Kidney (tissue), 14 donors: ENCODE measurements around the gene E2F4. TPM values are rescaled to one million over a fixed set of nuclear protein-coding genes. Genes with fewer than 3 reads are reported as not detected.

Experiments
- DNase-seq, 5 donors: peaks; one replicate each; pipeline ENCODE4 v3.0.0-alpha.2; 2013 to 2020
- FAIRE-seq: peaks from 2 replicates; lab custom pipeline; 2012; peaks lifted over from hg19 to GRCh38; lab: Jason Lieb, UNC
- H3K27ac ChIP-seq, 2 donors: one replicate each; pipeline ENCODE4 v1.7.0; 2013; ENCODE audit warnings: low read depth in 2 of 2, low read length in 2 of 2, inconsistent platforms in 1 of 2
- H3K27me3 ChIP-seq: one replicate; pipeline ENCODE4 v1.7.1; 2013; ENCODE audit warnings: low read length, inconsistent platforms; ENCODE audit not compliant: control insufficient read depth, insufficient read depth
- H3K36me3 ChIP-seq, 3 donors: one replicate each; pipeline versions ENCODE4 v1.7.0 to v1.7.1; 2013; ENCODE audit warnings: low read length in 3 of 3, control low read depth in 1 of 3, inconsistent platforms in 1 of 3; ENCODE audit not compliant: insufficient read depth in 3 of 3, control insufficient read depth in 2 of 3
- H3K4me1 ChIP-seq, 3 donors: one replicate each; pipeline versions ENCODE4 v1.7.0 to v1.7.1; 2013; ENCODE audit warnings: low read length in 3 of 3, inconsistent platforms in 1 of 3, low read depth in 1 of 3; ENCODE audit not compliant: control insufficient read depth in 2 of 3, insufficient read depth in 2 of 3
- H3K4me3 ChIP-seq, 3 donors: one replicate each; pipeline versions ENCODE4 v1.7.0 to v1.8.1; 2013; ENCODE audit warnings: low read length in 3 of 3, control low read depth in 1 of 3, inconsistent platforms in 1 of 3
- H3K9ac ChIP-seq, 3 donors: one replicate each; pipeline versions ENCODE4 v1.7.0 to v1.7.1; 2013; ENCODE audit warnings: low read length in 3 of 3, control low read depth in 1 of 3, inconsistent platforms in 1 of 3
- H3K9me3 ChIP-seq, 3 donors: one replicate each; pipeline versions ENCODE4 v1.7.0 to v1.7.1; 2013; ENCODE audit warnings: low read length in 3 of 3, control low read depth in 1 of 3, inconsistent platforms in 1 of 3; ENCODE audit not compliant: control insufficient read depth in 2 of 3, insufficient read depth in 1 of 3
- CTCF ChIP-seq: IDR thresholded peaks from 3 replicates; pipeline ENCODE4 v1.5.1; 2012; ENCODE audit warnings: mild to moderate bottlenecking, moderate library complexity, borderline replicate concordance; ENCODE audit not compliant: insufficient read depth; ENCODE audit errors: extremely low read depth
- intact Hi-C: fragments of 100-400 bp; cut with DNase I; formaldehyde crosslinking; loops from one replicate; pipeline ENCODE4 v1.11.1; 2022
- polyA plus RNA-seq: library from polyadenylated mRNA; stranded (reverse); fragments of 350-450 nt; fragmentation: Illumina TruSeq; extraction: RNeasy Lipid Tissue Mini Kit (QIAGEN cat#74804); gene quantifications from one replicate; pipeline ENCODE4 v1.2.3, GENCODE V29; 2014; ENCODE audit warnings: low read depth, low replicate concordance; ENCODE audit not compliant: insufficient read depth
- total RNA-seq: library from RNA; stranded (reverse); fragmentation: NEBNext Ultra II Directional; extraction: Animal tissue kit (Norgen Biotek cat#: 25700); gene quantifications from one replicate; pipeline ENCODE4 v1.2.1, GENCODE V29; 2021
- donor health status: control.
- donor health status: control.
- donor health status: control.
- donor health status: control.
- donor health status: control.
- donor health status: DM: yes; HTN: yes; CAD: no.
- donor health status: Normal renal cell carcinoma (clear cell type).

The E2F4 gene
- total and polyA plus RNA-seq, 2 donors from 2014 or later, result 39.1 to 54.4 TPM

- intact Hi-C loops, result no loop called here
- H3K4me1 ChIP-seq, result peaks cover 0 to 37% (median 6%) of the 10 kb centered on the region in 3 donors
- no peak for TF ChIP-seq CTCF
- FAIRE-seq, result no peak
- peak overlapping the region in 2 of 3 donors; percentile 42 to 49 for H3K4me3 ChIP-seq
- no peak overlapping the region for H3K9ac ChIP-seq
- peaks cover 46% of the 10 kb centered on the region for H3K27me3 ChIP-seq
- peak in 2 of 5 donors; percentile 74 to 84 for DNase-seq
- H3K9me3 ChIP-seq, result no peaks in the 10 kb centered on the region
- H3K36me3 ChIP-seq, result no peaks in the 10 kb centered on the region
- H3K27ac ChIP-seq, result no peak overlapping the region
Measured at GRCh38 chr16:67163999-67164558, 27.9 kb upstream of the E2F4 start.

GRCh38 chr16:67164599-67165061 is 27.3 kb upstream of the E2F4 start, which contains the start of gene HSF4:
Gene HSF4 (plus strand): TSS chr16:67164745. CDS start chr16:67164812, 67 bp downstream.
- H3K27ac ChIP-seq, result peak within 1 kb of the TSS in 1 of 2 donors; percentile 51
- H3K36me3 ChIP-seq, result no peaks in the 10 kb centered on the region
- peak within 1 kb of the TSS in 1 of 3 donors; percentile 16 for H3K9ac ChIP-seq
- no peak for TF ChIP-seq CTCF
- no peaks in the 10 kb centered on the region for H3K9me3 ChIP-seq
- intact Hi-C loops, result no loop called here
- H3K4me1 ChIP-seq, result peaks cover 0 to 40% (median 6%) of the 10 kb centered on the region in 3 donors
- peak within 1 kb of the TSS in 2 of 3 donors; percentile 42 to 49 for H3K4me3 ChIP-seq
- FAIRE-seq (no peak), DNase-seq (peak in 3 of 5 donors; percentile 8 to 88 (median 59))
- H3K27me3 ChIP-seq, result peaks cover 49% of the 10 kb centered on the region

GRCh38 chr16:67165121-67166078 is 26.6 kb upstream of the E2F4 start:
- Histone ChIP-seq H3K27me3 (peaks cover 49% of the 10 kb centered on the region), H3K9ac (peak overlapping the region in 1 of 3 donors; percentile 16), H3K9me3 (no peaks in the 10 kb centered on the region), H3K27ac (no peak overlapping the region), H3K4me1 (peaks cover 0 to 46% (median 6%) of the 10 kb centered on the region in 3 donors), H3K4me3 (peak overlapping the region in 1 of 3 donors; percentile 18), H3K36me3 (no peaks in the 10 kb centered on the region)
- no peak for FAIRE-seq
- peak in 4 of 5 donors; percentile 28 to 57 (median 46) for DNase-seq
- no peak for TF ChIP-seq CTCF
- intact Hi-C loops, result no loop called here
